ENCODE results near the gene FAF1.
"Not testable (repeated sequence)": the region's sequence is repeated elsewhere in the genome, so short reads cannot be mapped to it uniquely, and the experiment has no call there.

The FAF1 gene

DNA sequence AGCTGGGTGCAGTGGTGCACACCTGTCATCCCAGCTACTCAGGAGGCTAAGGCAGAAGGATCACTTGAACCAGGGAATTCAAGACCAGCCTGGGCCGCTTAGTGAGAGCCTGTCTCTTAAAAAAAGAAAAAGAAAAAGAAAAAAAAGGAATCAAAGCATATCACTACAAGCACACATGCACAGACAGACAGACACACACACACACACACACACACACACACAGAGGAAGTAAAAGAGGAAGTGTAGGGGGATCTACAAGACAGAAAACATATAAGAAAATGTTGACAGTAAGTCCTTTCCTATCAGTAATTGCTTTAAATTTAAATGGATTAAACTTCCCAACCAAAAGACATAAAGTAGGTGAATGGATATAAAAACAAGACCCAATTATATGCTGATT, 180.3 kb downstream of the FAF1 start:
- no CpG with 5 or more reads among the region's 1 CpG for whole genome bisulfite sequencing, 2 experiments (ENCODE audit: insufficient coverage in 2 of 2)
- no peak overlapping the region for H3K27ac ChIP-seq (ENCODE audit: low read depth, low read length, severe bottlenecking)
- no peaks in the 10 kb centered on the region for H3K36me3 ChIP-seq (ENCODE audit: control insufficient read depth, insufficient read depth, low read length)
- no peaks in the 10 kb centered on the region for H3K9me3 ChIP-seq (ENCODE audit: control insufficient read depth, low read length)
- H3K4me1 ChIP-seq (ENCODE audit: control insufficient read depth, insufficient read depth, low read length, poor library complexity, severe bottlenecking): no peaks in the 10 kb centered on the region
- no peak overlapping the region for H3K4me3 ChIP-seq (ENCODE audit: extremely low read depth, insufficient read depth, low read length, poor library complexity, severe bottlenecking)

DNA sequence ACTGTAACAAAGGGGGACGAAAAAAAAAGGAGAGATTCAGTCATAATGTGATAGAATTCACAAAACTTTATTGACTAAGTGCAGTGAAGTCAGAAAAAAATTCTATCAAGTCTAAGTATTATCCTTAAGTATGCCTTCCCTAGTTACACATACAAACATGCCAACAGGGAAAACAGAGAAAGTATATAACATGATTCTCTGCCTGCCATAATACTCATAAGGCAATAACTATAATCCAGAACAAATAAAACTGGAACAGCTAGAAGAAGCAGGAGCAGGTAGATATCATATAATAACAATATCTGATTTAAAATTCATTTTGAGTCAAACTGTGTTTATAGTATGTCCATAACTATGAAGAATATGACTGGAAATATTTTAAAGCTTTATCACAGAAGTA, 184.3 kb downstream of the FAF1 start:
- no peaks in the 10 kb centered on the region for H3K36me3 ChIP-seq (ENCODE audit: control insufficient read depth, insufficient read depth, low read length)
- no peaks in the 10 kb centered on the region for H3K4me1 ChIP-seq (ENCODE audit: control insufficient read depth, insufficient read depth, low read length, poor library complexity, severe bottlenecking)
- no CpG with 5 or more reads among the region's 1 CpG for WGBS, 2 experiments (ENCODE audit: insufficient coverage in 2 of 2)
- no peaks in the 10 kb centered on the region for H3K9me3 ChIP-seq (ENCODE audit: control insufficient read depth, low read length)
- H3K4me3 ChIP-seq (ENCODE audit: extremely low read depth, insufficient read depth, low read length, poor library complexity, severe bottlenecking): no peak overlapping the region
- no peak overlapping the region for H3K27ac ChIP-seq (ENCODE audit: low read depth, low read length, severe bottlenecking)

DNA sequence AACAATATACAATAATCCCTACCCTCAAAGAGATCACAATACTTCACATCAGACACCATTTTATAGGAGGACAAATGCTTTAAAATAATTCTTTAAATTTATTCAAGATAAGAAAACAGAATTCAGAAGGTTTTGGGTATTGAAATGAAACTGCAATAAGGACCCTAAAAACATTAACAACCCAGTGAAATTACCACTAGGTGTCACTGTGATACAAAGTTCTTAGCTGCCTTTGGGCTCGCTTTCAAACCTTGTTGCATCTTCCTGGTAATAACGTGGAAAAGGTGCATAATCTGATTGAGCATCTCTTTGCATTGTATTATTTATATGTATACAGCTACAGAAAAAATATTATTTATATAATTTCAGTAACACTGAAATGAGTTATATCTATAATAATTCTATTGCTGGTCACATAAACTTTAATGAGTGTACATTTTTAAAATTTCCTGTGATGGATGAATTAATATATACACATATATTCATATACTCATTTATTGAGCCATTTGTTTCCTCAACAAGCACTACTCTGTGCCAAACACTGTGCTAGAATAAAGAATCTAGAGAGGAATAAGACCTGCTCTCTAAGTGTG, 185.2 kb downstream of the FAF1 start:
- Histone ChIP-seq H3K9me3 (ENCODE audit: control insufficient read depth, low read length) (no peaks in the 10 kb centered on the region), H3K4me1 (ENCODE audit: control insufficient read depth, insufficient read depth, low read length, poor library complexity, severe bottlenecking) (no peaks in the 10 kb centered on the region), H3K27ac (ENCODE audit: low read depth, low read length, severe bottlenecking) (no peak overlapping the region), H3K36me3 (ENCODE audit: control insufficient read depth, insufficient read depth, low read length) (no peaks in the 10 kb centered on the region), H3K4me3 (ENCODE audit: extremely low read depth, insufficient read depth, low read length, poor library complexity, severe bottlenecking) (no peak overlapping the region)
- WGBS, 2 experiments (ENCODE audit: insufficient coverage in 2 of 2): no CpG with 5 or more reads among the region's 2 CpGs

DNA sequence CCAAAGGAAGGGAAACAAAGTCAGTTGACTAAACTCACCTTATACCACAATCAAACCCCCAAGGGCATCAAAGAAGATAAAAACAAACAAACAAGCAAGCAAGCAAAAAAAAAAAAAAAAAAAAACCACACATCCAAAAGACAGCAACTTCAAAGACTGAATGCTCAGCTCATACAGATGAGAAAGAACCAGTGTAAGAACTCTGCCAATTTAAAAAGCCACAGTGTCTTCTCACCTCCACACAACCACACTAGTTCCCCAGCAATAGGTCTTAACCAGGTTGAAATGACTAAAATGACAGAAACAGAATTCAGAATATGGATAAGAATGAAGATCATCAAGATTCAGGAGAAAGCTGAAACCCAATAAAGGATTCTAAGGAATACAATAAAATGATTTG, 193.4 kb downstream of the FAF1 start:
- H3K27ac ChIP-seq (ENCODE audit: low read depth, low read length, severe bottlenecking): no peak overlapping the region
- H3K4me3 ChIP-seq (ENCODE audit: extremely low read depth, insufficient read depth, low read length, poor library complexity, severe bottlenecking): no peak overlapping the region
- H3K9me3 ChIP-seq (ENCODE audit: control insufficient read depth, low read length): no peaks in the 10 kb centered on the region
- H3K36me3 ChIP-seq (ENCODE audit: control insufficient read depth, insufficient read depth, low read length): no peaks in the 10 kb centered on the region
- H3K4me1 ChIP-seq (ENCODE audit: control insufficient read depth, insufficient read depth, low read length, poor library complexity, severe bottlenecking): no peaks in the 10 kb centered on the region

DNA sequence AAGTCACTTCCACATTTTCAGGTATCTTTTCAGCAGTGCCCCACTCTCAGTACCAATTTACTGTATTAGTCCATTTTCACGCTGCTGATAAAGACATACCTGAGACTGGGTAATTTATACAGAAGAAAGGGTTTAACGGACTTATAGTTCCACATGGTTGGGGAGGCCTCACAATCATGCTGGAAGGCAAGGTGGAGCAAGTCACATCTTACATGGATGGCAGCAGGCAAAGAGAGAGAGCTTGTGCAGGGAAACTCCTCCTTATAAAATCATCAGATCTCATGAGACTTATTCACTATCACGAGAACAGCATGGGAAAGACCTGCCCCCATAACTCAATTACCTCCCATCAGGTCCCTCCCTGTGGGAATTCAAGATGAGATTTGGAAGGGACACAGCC, 203.5 kb downstream of the FAF1 start:
- 74 to 100% methylated on average over 2 to 3 of the region's 3 CpGs for WGBS, 2 experiments (ENCODE audit: insufficient coverage in 2 of 2)
- not testable (repeated sequence) for H3K27ac ChIP-seq (ENCODE audit: low read depth, low read length, severe bottlenecking); H3K36me3 ChIP-seq (ENCODE audit: control insufficient read depth, insufficient read depth, low read length); H3K4me3 ChIP-seq (ENCODE audit: extremely low read depth, insufficient read depth, low read length, poor library complexity, severe bottlenecking); H3K4me1 ChIP-seq (ENCODE audit: control insufficient read depth, insufficient read depth, low read length, poor library complexity, severe bottlenecking); H3K9me3 ChIP-seq (ENCODE audit: control insufficient read depth, low read length)

DNA sequence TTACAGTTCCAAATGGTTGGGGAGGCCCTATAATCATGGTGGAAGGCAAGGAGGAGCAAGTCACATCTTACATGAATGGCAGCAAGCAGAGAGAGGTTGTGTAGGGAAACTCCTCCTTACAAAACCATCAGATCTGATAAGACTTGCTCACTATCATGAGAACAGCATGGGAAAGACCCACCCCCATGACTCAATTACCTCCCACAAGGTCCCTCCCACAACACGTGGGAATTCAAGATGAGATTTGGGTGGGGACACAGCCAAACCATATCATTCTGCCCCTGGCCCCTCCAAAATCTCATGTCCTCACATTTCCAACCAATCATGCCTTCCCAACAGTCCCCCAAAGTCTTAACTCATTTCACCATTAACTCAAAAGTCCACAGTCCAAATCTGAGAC, 205.3 kb downstream of the FAF1 start:
- H3K27ac ChIP-seq (ENCODE audit: low read depth, low read length, severe bottlenecking); H3K36me3 ChIP-seq (ENCODE audit: control insufficient read depth, insufficient read depth, low read length); H3K4me3 ChIP-seq (ENCODE audit: extremely low read depth, insufficient read depth, low read length, poor library complexity, severe bottlenecking); H3K9me3 ChIP-seq (ENCODE audit: control insufficient read depth, low read length); H3K4me1 ChIP-seq (ENCODE audit: control insufficient read depth, insufficient read depth, low read length, poor library complexity, severe bottlenecking): not testable (repeated sequence)
- 83% methylated on average over 1 of the region's 1 CpG; no CpG with 5 or more reads in 1 of the 2 experiments for WGBS, 2 experiments (ENCODE audit: insufficient coverage in 2 of 2)

DNA sequence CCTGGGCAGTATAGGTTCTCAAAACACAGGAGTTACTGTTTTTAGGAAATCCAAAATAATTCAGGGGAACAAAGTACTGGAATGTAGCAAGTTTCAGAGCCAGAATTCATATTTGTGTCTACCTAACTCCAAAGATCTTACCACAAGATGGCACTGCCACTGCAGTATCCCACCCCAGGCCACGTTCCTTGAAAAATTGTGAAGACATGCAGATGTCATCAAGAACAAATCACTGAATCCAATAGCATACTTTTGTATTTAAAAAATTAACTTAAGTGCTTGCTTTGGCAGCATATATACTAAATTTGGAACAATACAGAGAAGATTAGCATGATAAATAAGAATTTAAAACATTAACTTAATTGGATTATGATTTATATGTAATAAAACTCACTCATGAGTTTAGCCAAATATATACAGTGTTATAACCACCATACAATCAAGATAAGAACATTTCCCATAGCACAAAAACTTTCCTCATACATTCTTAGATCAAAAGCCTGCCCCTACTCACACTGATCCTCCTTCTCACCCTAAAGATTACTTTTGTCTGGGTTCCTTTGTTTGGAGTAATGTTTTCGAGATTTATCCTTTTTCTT, 209.9 kb downstream of the FAF1 start:
- H3K27ac ChIP-seq (ENCODE audit: low read depth, low read length, severe bottlenecking): no peak overlapping the region
- no peak overlapping the region for H3K4me3 ChIP-seq (ENCODE audit: extremely low read depth, insufficient read depth, low read length, poor library complexity, severe bottlenecking)
- WGBS, 2 experiments (ENCODE audit: insufficient coverage in 2 of 2): 14% methylated on average over 1 of the region's 2 CpGs; no CpG with 5 or more reads in 1 of the 2 experiments
- H3K36me3 ChIP-seq (ENCODE audit: control insufficient read depth, insufficient read depth, low read length): peaks cover 3% of the 10 kb centered on the region
- H3K4me1 ChIP-seq (ENCODE audit: control insufficient read depth, insufficient read depth, low read length, poor library complexity, severe bottlenecking): no peaks in the 10 kb centered on the region
- no peaks in the 10 kb centered on the region for H3K9me3 ChIP-seq (ENCODE audit: control insufficient read depth, low read length)

DNA sequence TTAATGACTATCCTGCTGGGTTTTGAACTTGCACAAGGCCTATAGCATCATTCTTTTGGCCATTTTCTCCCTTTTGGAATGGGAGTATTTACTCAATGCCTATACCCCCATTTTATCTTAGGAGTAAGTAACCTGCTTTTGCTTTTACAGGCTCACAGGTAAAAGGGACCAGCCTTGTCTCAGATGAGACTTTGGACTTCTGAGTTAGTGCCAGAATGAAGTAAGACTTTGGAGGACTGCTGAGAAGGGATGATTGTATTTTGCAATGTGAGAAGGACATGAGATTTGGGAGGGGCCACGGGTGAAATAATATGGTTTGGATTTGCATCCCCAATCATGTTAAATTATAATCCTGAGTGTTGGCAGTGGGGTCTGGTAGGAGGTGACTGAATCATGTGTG, 212.7 kb downstream of the FAF1 start:
- H3K27ac ChIP-seq (ENCODE audit: low read depth, low read length, severe bottlenecking): no peak overlapping the region
- H3K36me3 ChIP-seq (ENCODE audit: control insufficient read depth, insufficient read depth, low read length): peaks cover 3% of the 10 kb centered on the region
- 100% methylated on average over 1 of the region's 1 CpG for WGBS, 2 experiments (ENCODE audit: insufficient coverage in 2 of 2)
- H3K4me1 ChIP-seq (ENCODE audit: control insufficient read depth, insufficient read depth, low read length, poor library complexity, severe bottlenecking): no peaks in the 10 kb centered on the region
- H3K9me3 ChIP-seq (ENCODE audit: control insufficient read depth, low read length): no peaks in the 10 kb centered on the region
- no peak overlapping the region for H3K4me3 ChIP-seq (ENCODE audit: extremely low read depth, insufficient read depth, low read length, poor library complexity, severe bottlenecking)

DNA sequence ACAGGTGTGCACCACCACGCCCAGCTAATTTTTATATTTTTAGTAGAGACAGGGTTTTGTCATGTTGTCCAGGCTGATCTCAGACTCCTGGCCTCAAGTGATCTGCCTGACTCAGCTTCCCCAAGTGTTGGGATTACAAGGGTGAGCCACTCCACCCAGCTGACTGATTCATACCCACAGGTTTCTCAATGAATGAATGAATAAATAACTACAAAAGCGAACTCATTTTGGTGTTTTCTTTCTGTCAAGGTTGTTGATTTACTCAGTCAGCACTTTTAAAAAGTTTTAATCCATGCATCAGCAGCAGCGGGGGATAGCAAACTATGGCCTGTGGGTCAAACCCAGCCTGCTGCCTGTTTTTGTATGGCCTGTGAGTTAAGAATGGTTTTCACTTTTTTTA, 217.5 kb downstream of the FAF1 start:
- H3K4me1 ChIP-seq (ENCODE audit: control insufficient read depth, insufficient read depth, low read length, poor library complexity, severe bottlenecking): no peaks in the 10 kb centered on the region
- no peak overlapping the region for H3K4me3 ChIP-seq (ENCODE audit: extremely low read depth, insufficient read depth, low read length, poor library complexity, severe bottlenecking)
- 92% methylated on average over 2 of the region's 3 CpGs; no CpG with 5 or more reads in 1 of the 2 experiments for WGBS, 2 experiments (ENCODE audit: insufficient coverage in 2 of 2)
- H3K9me3 ChIP-seq (ENCODE audit: control insufficient read depth, low read length): no peaks in the 10 kb centered on the region
- peaks cover 3% of the 10 kb centered on the region for H3K36me3 ChIP-seq (ENCODE audit: control insufficient read depth, insufficient read depth, low read length)
- H3K27ac ChIP-seq (ENCODE audit: low read depth, low read length, severe bottlenecking): no peak overlapping the region

DNA sequence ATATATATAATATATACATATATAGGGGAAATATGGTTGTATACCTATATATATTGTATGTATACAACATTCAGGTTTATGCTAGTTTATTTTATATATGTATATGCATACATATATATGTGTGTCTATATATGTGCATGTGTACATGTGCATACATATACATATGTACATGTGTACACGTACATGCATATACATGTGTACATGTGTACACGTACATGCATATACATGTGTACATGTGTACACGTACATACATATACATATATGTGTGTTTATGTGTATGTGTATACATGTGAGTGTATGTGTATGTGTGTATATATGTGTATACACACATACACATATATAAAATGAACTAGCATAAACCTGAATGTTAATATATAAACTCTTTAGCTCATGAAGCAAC, 220.9 kb downstream of the FAF1 start:
- H3K4me1 ChIP-seq (ENCODE audit: control insufficient read depth, insufficient read depth, low read length, poor library complexity, severe bottlenecking): no peaks in the 10 kb centered on the region
- no peaks in the 10 kb centered on the region for H3K36me3 ChIP-seq (ENCODE audit: control insufficient read depth, insufficient read depth, low read length)
- no CpG with 5 or more reads among the region's 3 CpGs for WGBS, 2 experiments (ENCODE audit: insufficient coverage in 2 of 2)
- H3K9me3 ChIP-seq (ENCODE audit: control insufficient read depth, low read length): no peaks in the 10 kb centered on the region
- H3K27ac ChIP-seq (ENCODE audit: low read depth, low read length, severe bottlenecking): no peak overlapping the region
- H3K4me3 ChIP-seq (ENCODE audit: extremely low read depth, insufficient read depth, low read length, poor library complexity, severe bottlenecking): no peak overlapping the region

DNA sequence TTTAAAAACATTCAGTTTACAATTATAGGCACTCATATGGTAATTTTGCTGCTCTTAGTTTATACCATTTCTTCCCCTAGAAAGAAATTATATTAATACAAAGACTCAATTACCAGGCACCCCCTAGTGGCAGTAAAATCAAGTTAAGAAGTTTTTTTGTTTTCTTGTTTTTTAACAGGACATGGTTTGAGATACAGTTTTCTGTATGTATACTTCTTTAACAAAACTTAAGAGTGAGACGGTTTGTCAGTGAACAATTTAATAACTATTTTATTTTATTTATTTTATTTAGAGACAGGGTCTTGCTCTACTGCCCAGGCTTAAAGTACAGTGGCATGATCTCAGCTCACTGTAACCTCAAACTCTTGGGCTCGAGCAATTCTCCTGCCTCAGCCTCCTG, 224.6 kb downstream of the FAF1 start:
- Histone ChIP-seq H3K27ac (ENCODE audit: low read depth, low read length, severe bottlenecking) (no peak overlapping the region), H3K4me3 (ENCODE audit: extremely low read depth, insufficient read depth, low read length, poor library complexity, severe bottlenecking) (no peak overlapping the region), H3K4me1 (ENCODE audit: control insufficient read depth, insufficient read depth, low read length, poor library complexity, severe bottlenecking) (no peaks in the 10 kb centered on the region), H3K9me3 (ENCODE audit: control insufficient read depth, low read length) (no peaks in the 10 kb centered on the region), H3K36me3 (ENCODE audit: control insufficient read depth, insufficient read depth, low read length) (no peaks in the 10 kb centered on the region)
- WGBS, 2 experiments (ENCODE audit: insufficient coverage in 2 of 2): 80 to 86% methylated on average over 1 of the region's 2 CpGs
